Embryonic facial prominence (tissue), 1 donor: ENCODE data around the gene FMNL1.

ENCODE experiments used
- DNase-seq: peaks from one replicate; pipeline ENCODE4 v3.0.0-alpha.2; 2016; ENCODE audit errors: extremely low spot score

FMNL1 gene

DNA sequence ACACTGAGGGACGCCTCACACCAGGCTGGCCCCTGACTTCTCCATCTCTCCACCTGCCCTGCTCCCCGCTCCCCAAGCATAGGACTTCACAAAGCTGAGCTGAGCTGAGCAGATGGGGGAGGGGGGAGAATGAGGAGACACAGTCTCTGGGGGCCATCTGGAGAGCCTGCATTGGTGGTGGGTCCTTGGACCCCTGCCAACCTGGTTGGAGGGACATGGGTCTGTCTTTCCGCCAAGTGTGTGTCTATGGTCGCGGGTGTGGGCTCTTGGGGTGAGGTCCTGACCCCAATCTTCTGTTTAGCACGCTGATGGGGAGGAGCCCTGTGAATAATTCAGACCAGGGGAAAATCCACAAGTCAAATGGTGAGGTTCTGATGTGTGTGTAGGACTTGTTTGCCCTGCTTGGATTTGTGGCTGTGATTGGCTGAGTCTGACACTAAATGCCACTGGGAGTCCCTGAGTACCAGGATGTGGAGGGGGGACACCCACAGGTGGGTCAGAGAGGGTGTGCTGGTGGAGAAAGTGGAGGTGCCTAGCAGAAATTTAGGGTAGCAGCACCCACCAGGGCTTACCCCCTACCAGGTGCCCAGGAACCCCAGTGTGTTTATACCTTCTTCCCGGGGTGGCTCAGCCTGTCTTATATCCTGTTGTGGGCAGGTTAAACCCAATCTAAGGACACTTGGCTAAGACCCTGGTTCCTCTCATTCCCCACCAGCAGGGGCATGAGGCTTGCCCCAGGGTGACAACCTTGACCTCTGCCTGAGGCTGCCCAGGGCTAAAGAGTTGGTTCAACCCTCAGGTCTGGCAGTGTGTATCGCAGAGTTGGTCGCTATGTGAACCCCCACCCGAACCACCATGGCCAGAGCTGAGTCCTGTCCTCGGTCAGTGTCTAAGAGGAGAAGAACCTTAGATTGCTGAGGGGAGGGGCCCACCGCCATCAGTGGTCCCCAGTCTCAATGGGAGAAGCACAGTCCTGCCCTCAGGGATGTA, 2.1 kb downstream of the FMNL1 start:
- no peak for DNase-seq

DNA sequence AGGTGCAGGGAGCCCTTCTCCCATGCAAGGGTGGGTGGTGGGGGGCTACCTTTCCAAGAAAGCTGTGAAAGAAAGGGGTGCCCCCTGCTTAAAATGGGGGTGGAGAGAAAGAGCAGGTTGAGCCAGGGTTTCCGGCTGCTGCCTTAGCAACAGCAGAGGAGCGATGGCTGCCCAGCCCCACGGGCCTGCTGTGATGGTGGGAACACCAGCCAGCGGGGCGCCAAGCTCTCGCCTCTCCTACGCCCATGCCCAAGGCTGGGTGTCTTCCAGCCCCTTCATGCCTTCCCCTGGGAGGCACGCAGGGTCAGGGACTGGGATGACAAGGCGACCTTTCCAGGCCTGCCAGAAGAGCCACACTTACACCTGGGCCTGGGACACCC, 3.0 kb downstream of the FMNL1 start:
- DNase-seq: no peak

DNA sequence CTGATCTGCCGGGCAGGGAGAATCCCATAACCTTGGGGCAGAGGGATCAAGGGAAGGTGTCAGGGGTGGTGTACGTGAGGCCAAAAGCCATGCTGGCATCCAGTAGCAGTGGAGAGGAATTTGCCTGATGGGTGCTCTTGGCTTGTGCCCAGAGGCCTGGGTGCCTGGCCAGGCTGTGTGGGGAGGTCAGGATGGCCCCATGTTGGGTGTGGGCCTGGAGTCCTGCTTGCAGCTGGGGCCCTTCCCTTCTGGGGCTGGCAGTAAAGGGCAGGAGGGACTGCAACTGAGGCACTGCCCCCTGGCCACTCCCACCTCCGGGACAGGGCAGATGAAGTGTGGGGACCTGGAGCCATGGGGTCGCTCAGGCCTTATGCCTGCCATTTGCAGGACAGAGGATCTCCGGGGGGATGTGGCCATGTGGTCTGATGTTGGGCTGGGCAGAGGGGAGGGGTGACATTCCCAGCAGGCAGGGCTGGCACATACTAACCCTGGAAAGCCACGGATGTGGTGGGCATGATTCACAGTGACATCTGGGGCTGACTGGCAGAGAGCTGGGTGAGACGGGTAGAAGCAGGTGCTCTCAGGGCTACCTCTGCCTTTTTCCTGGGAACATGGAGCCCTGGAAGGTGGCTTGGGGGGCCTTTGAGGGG, 3.5 kb downstream of the FMNL1 start:
- no peak for DNase-seq

DNA sequence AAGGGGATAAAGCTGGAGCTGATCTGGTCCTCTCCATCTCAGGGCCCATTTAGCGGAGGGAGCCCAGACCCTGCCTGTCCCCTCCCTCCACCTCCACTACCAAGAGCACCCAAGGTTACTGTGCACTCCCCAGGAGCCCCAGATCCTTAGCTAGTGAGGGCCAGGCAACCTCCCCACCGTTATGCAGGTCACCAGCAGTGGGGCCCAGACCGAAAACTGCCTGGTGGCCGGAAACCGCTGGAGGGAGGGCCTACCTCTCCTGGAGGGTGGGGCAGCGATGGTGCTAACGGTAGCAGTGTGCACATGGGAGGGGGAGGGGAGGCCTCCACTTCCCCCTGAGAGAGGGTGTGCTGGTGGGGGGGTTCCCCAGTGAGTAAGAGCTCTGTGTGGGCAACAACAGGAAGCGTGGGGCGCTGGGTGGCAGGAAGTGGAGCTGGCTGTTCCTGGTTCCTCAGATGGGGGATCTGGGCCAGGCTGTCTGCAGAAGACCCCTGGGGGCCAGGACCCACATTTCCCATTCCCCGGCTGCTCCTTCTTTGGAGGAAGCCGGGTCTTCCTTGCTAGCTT, 4.4 kb downstream of the FMNL1 start:
- no peak for DNase-seq

DNA sequence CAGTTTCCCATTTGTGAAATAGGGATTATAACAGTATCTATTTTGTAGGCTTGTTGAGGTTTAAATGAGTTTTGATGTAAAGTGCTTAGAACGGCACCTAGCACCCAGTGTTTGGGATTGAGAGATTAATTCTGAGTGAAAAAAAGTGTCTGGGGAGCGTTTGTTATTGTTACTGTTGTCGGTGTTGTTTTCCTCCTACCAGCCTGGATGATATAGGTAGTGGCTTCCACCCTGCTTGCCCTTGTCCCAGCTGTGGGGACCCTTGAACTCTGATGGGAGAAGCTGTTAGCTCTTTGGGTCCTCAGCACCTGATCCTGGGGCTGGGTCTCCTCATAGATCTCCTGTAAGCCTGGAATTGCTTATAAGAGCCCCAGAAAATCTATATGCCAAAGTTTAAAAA, 4.9 kb downstream of the FMNL1 start:
- DNase-seq: no peak

DNA sequence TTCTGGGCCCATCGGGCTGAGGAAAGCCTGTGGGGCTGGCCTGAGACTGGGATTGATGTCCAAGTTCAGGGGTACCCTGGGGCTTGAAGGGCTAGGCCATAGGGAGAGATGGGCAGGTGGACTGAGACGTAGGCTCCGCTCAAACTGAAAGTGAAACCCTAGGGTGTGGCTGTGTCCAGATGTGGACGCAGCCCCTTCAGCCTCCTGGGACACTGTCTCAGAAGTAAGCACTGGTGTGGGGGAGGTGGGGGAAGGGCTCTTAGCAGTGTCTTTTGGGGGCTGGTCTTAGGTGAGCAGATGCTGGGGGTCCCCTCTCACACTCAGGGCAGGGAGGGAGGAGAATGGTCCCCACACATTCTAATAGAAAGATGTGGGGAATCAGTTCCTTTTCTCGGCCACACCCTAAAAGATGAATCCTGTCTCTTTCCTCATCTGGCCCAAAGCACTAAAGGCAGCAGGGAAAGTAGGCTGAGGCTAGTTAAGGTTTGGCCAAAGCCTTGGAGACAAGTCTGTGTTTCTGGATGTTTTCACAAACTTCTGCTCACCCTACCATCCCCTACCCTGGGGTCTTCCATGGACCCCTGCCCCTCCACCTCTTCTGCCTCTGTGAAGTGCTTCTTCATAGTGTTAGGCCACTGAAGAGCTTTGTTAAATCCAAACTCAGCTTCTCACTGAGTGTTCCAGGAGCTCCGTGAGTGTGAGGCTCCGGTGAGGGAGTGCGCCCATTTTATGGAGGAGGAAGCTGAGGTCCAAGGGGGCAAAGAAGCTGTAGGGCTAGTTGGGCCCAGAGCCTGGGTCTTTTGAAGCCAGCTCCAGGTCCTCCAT, 5.6 kb downstream of the FMNL1 start:
- no peak for DNase-seq

DNA sequence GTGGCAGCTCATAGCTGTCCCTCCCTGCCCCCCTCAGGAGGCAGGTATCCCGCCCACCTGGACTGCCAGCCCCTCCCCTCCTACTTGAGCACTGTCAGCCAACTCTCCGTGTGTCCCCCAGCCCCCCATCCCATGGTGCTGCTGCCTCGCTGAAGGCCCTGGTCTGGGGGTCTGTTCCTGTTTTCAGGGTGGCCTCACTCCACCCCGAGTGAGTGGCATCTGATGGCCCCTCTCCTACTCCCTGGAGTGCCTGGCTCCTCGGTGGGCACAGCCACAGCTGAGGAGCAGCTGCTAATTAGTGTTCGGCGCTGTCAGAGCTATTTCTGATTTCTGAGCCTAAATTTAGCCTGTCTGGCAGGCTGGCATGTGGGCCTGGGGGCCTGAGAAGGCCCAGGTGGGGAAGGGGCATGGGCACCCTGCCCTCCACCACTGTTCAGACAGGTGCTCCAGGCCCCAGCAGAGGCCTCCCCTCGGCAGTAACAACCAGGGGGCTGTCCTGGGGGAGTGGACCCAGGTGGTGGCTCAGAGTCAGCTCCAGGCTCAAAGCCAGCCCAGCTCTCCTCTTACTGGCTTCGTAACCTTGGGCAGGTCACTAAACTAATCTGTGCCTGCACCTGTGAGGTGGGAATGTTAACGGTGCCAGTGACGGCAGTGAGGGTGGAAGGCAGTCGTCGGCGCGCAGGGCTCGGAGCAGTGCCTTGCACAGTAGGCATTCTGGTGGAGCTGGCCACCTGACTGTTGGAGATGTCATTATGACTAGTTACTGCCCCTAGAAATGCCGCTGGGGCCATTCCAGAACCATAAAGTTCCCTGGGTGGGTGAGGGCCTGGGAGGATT, 6.5 kb downstream of the FMNL1 start:
- DNase-seq: no peak

DNA sequence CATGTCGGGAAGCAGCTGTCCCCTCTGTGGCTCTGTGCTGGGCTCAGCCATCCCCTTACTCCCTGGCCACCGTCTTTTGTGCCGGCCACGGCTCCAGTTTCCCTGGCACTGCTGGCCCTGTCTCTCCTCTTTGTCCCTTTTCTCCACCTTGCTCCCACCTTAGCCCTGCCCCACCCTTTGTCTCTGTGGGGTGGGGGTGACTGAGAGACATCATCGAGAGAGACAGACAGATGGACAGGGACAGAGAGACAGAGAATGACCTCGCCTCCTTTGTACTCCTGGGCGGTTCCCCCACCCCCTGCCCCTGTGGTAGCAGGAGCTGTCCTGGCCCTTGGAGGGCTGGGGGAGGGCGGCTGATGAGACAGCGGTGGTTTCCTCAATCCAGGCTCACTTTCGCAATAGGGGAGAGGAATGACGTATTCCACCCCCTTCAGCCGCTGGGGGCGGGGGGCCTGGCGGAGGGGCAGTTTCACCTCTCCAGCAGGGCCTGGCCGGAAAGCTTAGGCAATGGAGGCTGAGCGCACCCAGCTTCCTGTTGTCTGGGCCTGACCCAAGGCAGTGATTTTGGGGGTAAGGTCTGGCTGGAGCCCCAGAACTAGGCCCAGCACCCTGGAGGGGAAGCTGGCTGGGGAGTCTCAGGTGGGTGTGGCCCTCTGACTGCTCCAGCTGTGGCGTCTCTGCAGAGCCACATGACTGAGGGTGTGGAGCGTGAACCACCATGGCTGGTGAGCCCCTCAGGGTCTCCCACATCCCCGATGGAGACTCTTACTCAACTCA, 7.3 kb downstream of the FMNL1 start:
- DNase-seq: no peak

DNA sequence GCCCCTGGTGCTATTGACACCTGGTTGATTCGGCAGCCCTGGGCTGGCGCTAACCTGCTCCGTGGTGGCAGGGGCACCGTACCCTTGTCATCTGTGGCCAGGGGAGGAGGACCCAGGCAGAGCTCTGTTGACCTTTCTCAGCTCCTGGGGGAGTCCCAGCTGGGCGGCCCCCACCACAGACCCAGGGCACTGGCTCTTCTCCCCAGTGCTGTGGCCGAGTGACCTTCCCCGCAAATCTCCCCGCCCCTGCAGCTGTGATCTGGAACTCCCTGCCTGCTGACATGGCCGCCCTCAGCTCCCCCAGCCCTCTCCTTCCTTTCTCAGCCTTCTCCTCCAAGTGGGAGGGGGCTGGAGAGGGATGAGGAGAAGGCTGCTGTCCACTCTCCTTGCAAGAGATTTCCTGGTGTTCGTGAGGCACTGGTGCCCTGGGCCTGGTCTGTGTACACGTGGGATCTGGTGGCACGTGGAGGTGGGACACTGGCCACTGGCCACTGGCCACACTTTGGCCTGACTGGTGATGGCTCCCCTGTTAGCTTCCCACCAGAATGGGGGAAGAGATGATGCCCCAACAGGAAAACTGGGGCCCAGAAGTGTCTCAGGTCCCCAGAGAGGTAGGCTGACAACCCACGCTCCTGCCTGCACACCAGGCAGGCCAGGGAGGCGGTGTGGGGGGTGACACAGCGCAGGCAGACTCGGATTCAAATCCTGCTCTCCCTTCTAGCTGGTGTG, 8.2 kb downstream of the FMNL1 start:
- no peak for DNase-seq

DNA sequence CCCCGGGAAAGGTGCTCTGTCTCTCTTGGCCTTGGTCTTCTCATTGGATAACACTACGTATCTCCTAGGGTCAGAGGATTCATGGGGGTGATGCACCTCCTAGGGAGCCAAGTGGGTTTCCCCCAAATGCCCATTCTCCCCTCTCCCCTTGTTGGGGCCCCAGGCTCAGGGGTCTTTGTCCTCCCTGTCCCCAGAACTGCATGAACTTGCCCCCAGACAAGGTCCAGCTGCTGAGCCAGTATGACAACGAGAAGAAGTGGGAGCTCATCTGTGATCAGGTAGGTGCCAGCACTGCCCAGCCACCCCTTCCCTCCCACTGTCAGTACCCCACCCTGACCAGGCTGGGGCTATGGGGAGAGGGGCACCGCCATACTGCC, 8.7 kb downstream of the FMNL1 start:
- DNase-seq: no peak

DNA sequence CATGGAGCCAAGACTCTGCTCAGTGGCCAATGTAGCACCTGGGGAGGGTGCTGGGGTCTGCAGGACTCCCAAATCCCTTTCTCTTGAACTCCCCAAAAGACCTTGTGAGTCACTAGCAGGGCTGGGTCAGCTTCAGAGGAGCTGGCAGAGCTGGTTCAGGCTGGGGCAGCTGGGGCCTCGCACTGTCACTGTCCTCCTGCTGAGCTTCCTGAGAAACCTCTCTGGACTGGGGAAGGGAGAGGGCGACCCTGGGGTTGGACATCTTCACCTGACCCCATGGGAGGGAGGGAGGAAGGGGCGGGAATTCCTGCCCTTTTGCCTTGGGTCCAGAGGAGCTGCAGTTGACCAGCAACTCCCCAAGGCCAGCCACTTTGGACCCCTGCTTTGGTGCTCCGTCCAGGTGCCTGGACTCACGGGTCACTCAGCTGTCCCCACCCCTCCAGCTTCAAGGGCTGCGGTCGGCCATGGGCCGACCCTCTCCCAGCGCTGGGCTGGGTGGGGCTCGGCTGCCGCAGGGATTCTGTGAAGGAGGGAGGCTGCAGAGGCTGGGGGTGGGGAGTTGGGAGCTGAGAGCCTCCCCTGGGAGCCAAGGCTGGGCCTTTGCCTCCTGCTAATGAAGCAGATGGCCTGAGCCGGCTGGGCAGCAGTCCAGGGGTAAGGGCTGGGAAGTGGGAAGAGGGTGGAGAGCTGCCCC, 9.2 kb downstream of the FMNL1 start:
- no peak for DNase-seq

DNA sequence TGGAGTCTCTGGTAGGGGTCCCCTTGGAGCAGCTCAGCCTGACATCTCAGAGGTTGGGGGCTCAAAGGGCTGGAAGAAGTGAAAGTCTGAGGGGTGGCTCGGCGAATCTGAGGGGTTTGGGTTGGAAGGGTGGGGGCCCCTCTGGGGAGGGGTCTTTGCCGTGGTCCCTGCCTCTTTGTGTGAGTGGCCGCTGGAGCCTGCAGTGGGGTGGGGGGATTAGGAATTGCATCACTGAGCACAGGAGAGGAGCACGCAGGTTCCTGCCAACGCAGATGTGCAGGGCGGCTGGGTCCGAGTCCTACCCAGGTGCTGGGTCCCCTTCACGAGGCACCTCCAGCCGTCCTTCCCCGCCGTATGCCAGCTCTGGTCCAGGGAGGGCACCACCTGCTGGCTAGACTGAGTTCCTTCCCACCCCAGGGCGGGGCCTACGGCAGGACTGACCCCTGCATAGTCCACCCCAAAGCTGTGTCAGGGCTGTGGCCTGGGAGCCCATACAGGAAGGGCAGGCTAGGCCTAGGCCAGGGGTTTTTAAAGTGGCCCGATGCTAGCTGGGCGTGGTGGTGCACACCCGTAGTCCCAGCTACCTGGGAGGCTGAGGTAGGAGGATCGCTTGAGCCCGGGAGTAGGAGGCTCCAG, 9.9 kb downstream of the FMNL1 start:
- DNase-seq: no peak

DNA sequence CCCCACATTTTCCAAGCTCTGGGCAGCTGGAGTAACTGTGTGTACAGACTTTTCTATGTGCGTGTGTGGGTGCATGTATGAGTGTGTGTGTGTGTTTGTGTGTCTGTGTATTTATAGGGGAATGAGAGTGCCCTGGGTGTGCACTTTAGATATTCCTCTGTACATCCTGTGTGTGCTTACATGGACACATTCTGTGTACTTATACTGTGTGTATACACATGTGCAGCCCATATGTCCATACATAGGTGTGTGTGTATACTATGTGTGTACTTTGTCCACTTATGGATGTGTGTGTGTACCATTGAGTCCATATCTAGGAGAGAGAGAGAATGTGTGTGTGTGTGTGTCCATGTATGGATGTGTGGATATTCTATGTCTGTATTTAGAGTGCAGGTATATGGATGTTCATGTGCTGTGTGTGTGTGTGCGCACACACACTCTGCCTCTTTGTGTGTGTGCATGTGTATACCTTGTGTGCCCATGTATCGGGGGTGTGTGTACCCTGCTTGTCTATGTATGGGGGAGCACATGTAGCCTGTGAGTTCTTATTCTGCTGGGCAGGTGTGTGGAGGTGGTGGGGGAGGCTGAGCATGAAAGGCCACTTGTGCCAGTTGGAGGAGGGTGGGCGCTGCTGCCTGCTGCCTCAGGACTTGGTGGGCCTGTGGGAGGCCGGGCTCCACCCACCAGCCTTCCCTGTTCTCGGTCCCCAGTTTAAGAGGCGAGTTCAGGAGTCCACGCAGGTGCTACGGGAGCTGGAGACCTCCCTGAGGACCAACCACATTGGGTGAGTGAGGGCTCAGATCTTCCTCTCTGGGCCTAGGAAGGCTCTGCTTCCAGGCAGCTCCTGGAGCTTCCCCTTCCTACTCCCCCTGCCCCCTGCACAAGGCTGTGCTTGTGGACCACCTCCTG, 11.1 kb downstream of the FMNL1 start:
- DNase-seq: no peak

DNA sequence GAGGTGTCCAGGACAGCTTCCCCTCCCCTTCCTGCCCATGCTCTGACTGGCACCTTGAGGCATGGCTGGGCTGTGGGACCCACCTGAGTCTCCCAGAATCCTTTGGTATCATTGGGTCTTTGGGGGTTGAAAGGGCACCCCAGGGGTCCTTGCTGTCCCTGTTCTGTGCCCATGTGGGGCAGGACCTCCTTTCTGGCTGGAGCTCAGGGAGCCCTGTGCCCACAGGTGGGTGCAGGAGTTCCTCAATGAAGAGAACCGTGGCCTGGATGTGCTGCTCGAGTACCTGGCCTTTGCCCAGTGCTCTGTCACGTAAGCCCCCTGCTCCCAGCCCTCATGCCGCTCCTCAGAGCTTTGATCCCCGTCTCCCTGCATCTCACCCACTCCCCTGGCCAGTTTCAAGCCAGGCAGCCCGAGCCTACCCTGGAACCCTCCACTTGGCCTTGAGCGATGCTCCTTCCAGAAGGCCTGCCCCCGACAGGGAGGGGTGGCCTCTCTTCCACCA, 11.8 kb downstream of the FMNL1 start:
- no peak for DNase-seq

DNA sequence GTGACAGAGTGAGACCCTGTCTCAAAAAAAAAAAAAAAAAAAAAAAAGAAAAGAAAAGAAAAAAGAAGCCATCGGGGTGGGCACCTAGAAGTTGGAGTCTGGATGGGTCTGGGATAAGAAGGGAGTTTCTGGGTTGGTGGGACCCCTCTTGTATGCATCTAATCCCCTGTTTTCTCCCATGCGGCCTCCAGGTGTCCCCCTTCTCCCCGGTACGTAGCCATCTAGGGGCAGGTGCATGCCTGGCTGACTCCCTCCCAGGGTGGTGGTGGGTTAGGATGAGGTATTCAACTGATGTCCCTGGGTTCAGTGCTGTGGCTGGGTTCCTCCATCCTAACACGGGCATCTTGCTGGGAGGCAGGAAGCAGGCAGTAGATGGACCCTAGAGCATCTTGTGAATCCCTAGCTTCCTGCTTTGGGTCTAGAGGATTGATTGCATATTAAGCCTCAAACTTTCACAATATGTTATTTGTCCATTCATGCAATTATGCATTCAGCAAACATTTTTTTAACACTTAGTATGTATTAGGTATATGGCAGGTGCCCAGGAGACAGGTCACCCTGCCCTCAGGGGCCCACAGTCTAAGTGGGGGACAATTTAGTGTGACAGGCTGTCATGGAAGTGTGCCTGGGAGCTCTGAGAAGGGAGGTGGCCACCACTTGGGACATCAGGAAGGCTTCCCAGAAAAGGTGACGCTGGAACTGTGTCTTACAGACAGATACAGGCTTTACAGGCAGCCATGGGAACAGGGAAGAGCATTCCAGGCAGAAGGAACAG, 13.1 kb downstream of the FMNL1 start:
- DNase-seq: no peak
